Endodermal cell (in vitro differentiated cells): Measurements from ENCODE around the gene RBM20. TPM values are rescaled to one million over a fixed set of nuclear protein-coding genes. Genes with fewer than 3 reads are reported as not detected.

Experiments used
- DNase-seq: peaks from one replicate; pipeline ENCODE4 v3.0.0-alpha.2; 2017
- H3K27ac ChIP-seq: 2 replicates; pipeline ENCODE4 v1.5.1; 2013; ENCODE audit warnings: mild to moderate bottlenecking, low read depth, low read length, moderate library complexity
- H3K27me3 ChIP-seq: 2 replicates; pipeline ENCODE4 v1.6.1; 2013; ENCODE audit warnings: mild to moderate bottlenecking, low read length, moderate library complexity; ENCODE audit not compliant: insufficient read depth, control insufficient read depth, poor library complexity, severe bottlenecking
- H3K36me3 ChIP-seq: 2 replicates; pipeline ENCODE4 v1.7.0; 2013; ENCODE audit warnings: mild to moderate bottlenecking, low read length, moderate library complexity; ENCODE audit not compliant: control insufficient read depth, insufficient read depth
- H3K4me1 ChIP-seq: one replicate; pipeline ENCODE4 v1.7.0; 2013; ENCODE audit warnings: low read length; ENCODE audit not compliant: control insufficient read depth, insufficient read depth
- H3K4me3 ChIP-seq: 2 replicates; pipeline ENCODE4 v1.5.1; 2013; ENCODE audit warnings: mild to moderate bottlenecking, low read length, moderate library complexity
- H3K9ac ChIP-seq: 2 replicates; pipeline ENCODE4 v1.6.1; 2013; ENCODE audit warnings: mild to moderate bottlenecking, low read length, moderate library complexity; ENCODE audit not compliant: poor library complexity, severe bottlenecking; ENCODE audit errors: extremely low read depth
- H3K9me3 ChIP-seq: 2 replicates; pipeline ENCODE4 v1.6.1; 2013; ENCODE audit warnings: mild to moderate bottlenecking, low read length, moderate library complexity; ENCODE audit not compliant: control insufficient read depth
- H3K27ac Mint-ChIP-seq: 2 replicates; pipeline ENCODE4 v1.8.0; 2020; ENCODE audit warnings: mixed read lengths
- H3K27me3 Mint-ChIP-seq: 2 replicates; pipeline ENCODE4 v1.8.0; 2021; ENCODE audit warnings: mild to moderate bottlenecking, mixed read lengths; ENCODE audit not compliant: insufficient read depth
- H3K36me3 Mint-ChIP-seq: 2 replicates; pipeline ENCODE4 v1.8.0; 2020; ENCODE audit warnings: low read depth, mixed read lengths
- H3K4me1 Mint-ChIP-seq: 2 replicates; pipeline ENCODE4 v1.8.0; 2020; ENCODE audit warnings: mixed read lengths
- H3K4me3 Mint-ChIP-seq: 2 replicates; pipeline ENCODE4 v1.8.0; 2020; ENCODE audit warnings: mild to moderate bottlenecking, moderate library complexity, mixed read lengths
- H3K9me3 Mint-ChIP-seq: 2 replicates; pipeline ENCODE4 v1.8.0; 2020; ENCODE audit warnings: mild to moderate bottlenecking, mixed read lengths
- CTCF ChIP-seq: fragments of 200-600 bp; sonication (generic); conservative IDR thresholded peaks from 2 replicates; pipeline ENCODE4 v1.5.0; 2021; ENCODE audit warnings: antibody characterized with exemption, mild to moderate bottlenecking
- WGBS, 2 experiments: methylation state at CpG; one replicate each; pipeline versions ENCODE4 v1.1.5 to v1.1.7; 2013; ENCODE audit warnings: missing lambda C conversion rate in 2 of 2, mixed read lengths in 1 of 2; ENCODE audit not compliant: insufficient coverage in 1 of 2, insufficient read length in 1 of 2; 5-methylcytosine and 5-hydroxymethylcytosine counted together
- total RNA-seq, 2 donors: library from RNA; stranded (reverse); fragmentation: NEBNext Ultra II Directional in 1 of 2; extraction: Animal tissue kit (Norgen Biotek cat#: 25700) in 1 of 2; gene quantifications; 2 replicates in 1 of 2; 3 replicates in 1 of 2; pipeline ENCODE4 v1.2.1, GENCODE V29; 2021

The RBM20 gene
- total RNA-seq, 2 donors from 2014 or later: 6.2 to 7.0 TPM

GRCh38 chr10:110666673-110667072, 22.5 kb downstream of the RBM20 start:
- 97% methylated on average over 3 of the region's 3 CpGs; no CpG with 5 or more reads in 1 of the 2 experiments for WGBS, 2 experiments
- Mint-ChIP-seq H3K4me1 (peaks cover 28% of the 10 kb centered on the region), H3K27ac (no peak overlapping the region), H3K9me3 (no peaks in the 10 kb centered on the region), H3K36me3 (no peaks in the 10 kb centered on the region), H3K27me3 (peaks cover 19% of the 10 kb centered on the region), H3K4me3 (no peak overlapping the region)
- no peak for TF ChIP-seq CTCF
- H3K27me3 ChIP-seq: no peaks in the 10 kb centered on the region
- no peak for DNase-seq
- no peak overlapping the region for H3K9ac ChIP-seq
- no peak overlapping the region for H3K4me3 ChIP-seq
- H3K4me1 ChIP-seq: peaks cover 14% of the 10 kb centered on the region
- no peaks in the 10 kb centered on the region for H3K9me3 ChIP-seq
- no peak overlapping the region for H3K27ac ChIP-seq
- no peaks in the 10 kb centered on the region for H3K36me3 ChIP-seq

DNA sequence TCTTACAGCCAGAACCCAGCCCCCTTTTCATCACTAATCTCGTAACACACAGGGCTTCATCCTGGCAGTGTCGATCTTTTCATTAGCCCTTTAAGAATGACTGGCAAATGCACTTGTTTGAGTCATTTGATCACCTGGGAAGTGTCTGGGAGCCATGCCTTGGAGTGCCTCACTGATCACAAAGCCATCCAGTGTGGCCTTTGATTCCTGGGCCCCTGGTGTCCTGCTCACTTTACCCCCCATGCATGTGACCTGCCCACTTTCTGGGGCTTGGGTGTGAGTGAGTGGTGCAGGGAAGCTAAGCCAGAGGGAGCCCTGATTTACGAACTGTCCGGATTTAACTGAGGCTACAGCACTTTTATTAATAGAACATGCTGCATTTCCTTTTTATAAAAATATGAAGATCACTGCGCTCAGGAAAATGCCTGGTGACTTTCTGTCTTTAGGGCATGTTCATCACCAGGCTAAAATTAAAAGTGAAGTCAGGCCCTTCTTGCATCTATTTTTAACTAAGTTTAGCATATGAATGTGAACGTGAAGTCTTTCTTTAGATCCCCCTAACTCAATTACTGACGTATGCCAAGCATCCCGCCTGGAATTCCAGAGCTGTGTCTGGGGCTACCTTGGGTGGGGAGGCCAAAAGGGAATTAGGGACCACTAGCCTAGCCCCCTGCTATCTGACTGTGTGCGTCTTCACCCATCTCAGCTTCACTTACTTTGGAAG, 23.6 kb downstream of the RBM20 start:
- Histone ChIP-seq H3K9me3 (no peaks in the 10 kb centered on the region), H3K4me3 (no peak overlapping the region), H3K9ac (no peak overlapping the region), H3K4me1 (peaks cover 17% of the 10 kb centered on the region), H3K36me3 (no peaks in the 10 kb centered on the region), H3K27ac (no peak overlapping the region), H3K27me3 (peaks cover 4% of the 10 kb centered on the region)
- Mint-ChIP-seq H3K36me3 (no peaks in the 10 kb centered on the region), H3K4me1 (peaks cover 30% of the 10 kb centered on the region), H3K27ac (peak overlapping the region; percentile 87), H3K4me3 (peak overlapping the region; percentile 1), H3K27me3 (peaks cover 26% of the 10 kb centered on the region), H3K9me3 (no peaks in the 10 kb centered on the region)
- no peak for TF ChIP-seq CTCF
- 0 to 39% methylated on average over 2 to 9 of the region's 9 CpGs for WGBS, 2 experiments
- DNase-seq: peak; percentile 84

GRCh38 chr10:110668443-110668842, 24.3 kb downstream of the RBM20 start:
- Mint-ChIP-seq H3K4me1 (peaks cover 30% of the 10 kb centered on the region), H3K27ac (peak overlapping the region; percentile 87)

More at GRCh38 chr10:110668443-110668842, 24.3 kb downstream of the RBM20 start:
- no peak overlapping the region for H3K9ac ChIP-seq
- TF ChIP-seq CTCF: no peak
- no peaks in the 10 kb centered on the region for H3K36me3 ChIP-seq
- no peak for DNase-seq
- H3K4me1 ChIP-seq: peaks cover 17% of the 10 kb centered on the region
- Mint-ChIP-seq H3K9me3 (no peaks in the 10 kb centered on the region), H3K27me3 (peaks cover 32% of the 10 kb centered on the region), H3K36me3 (no peaks in the 10 kb centered on the region), H3K4me3 (peak overlapping the region; percentile 1)
- no peak overlapping the region for H3K4me3 ChIP-seq
- H3K27me3 ChIP-seq: peaks cover 7% of the 10 kb centered on the region
- H3K27ac ChIP-seq: no peak overlapping the region
- H3K9me3 ChIP-seq: no peaks in the 10 kb centered on the region
- WGBS, 2 experiments: 20 to 52% methylated on average over 3 to 4 of the region's 5 CpGs
